SU-DHL-6 (cell line): ENCODE measurements around the gene GRK6.
"Not testable (repeated sequence)": the region's sequence is repeated elsewhere in the genome, so short reads cannot be mapped to it uniquely, and the experiment has no call there.

Experiments used
- CTCF ChIP-seq: fragments of 200-600 bp; sonication (generic); IDR thresholded peaks from one replicate; pipeline ENCODE4 v1.5.1; 2017; ENCODE audit warnings: antibody characterized with exemption, mild to moderate bottlenecking, low read length, moderate library complexity; ENCODE audit not compliant: insufficient read depth, poor library complexity, severe bottlenecking
- EZH2phosphoT487 ChIP-seq: fragments of 200-600 bp; sonication (generic), shearing (Covaris generic); conservative IDR thresholded peaks from 2 replicates; pipeline ENCODE4 v1.6.1; 2018; ENCODE audit warnings: mild to moderate bottlenecking, antibody characterized with exemption, low read length, moderate library complexity, mixed read lengths

DNA sequence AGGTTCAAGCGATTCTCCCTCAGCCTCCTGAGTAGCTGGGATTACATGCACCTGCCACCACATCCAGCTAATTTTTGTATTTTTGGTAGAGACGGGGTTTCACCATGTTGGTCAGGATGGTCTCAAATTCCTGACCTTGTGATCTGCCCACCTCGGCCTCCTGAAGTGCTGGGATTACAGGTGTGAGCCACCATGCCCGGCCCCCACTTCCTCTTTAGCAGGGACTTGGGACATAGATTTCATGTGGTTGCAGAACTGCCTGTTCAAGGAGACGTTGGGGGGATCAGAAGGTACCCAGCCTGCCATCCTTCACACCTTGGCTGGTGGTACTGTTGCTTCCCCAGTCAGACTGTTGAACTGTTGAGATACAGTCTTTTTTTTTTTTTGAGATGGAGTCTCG, 9.4 kb upstream of the GRK6 start:
- not testable (repeated sequence) for TF ChIP-seq CTCF, EZH2phosphoT487
